GM23338 (cell line): Measurements from ENCODE around the gene IL21. TPM values are rescaled to one million over a fixed set of nuclear protein-coding genes. Genes with fewer than 3 reads are reported as not detected.
A peak's percentile ranks its signal among the peaks of the same experiment; 100 is the strongest.

Experiments
- ATAC-seq: fragments of 200-7000 bp; cut with Tn5 transposase; 3 replicates; pipeline ENCODE4 v1.9.1; 2020
- DNase-seq: peaks from one replicate; pipeline ENCODE4 v3.0.0-alpha.2; 2015; ENCODE audit warnings: low spot score
- H2AFZ ChIP-seq: fragments of 200-600 bp; sonication (generic); 2 replicates; pipeline ENCODE4 v1.8.0; 2016; ENCODE audit warnings: antibody characterized with exemption, mild to moderate bottlenecking, moderate library complexity
- H3F3A ChIP-seq: fragments of 200-600 bp; sonication (generic); replicated peaks from 2 replicates; pipeline ENCODE4 v1.8.0; 2017; ENCODE audit warnings: antibody characterized with exemption, mixed run types, low read depth
- H3K27ac ChIP-seq: fragments of 200-600 bp; sonication (generic); 2 replicates; pipeline ENCODE4 v1.6.1; 2016; ENCODE audit warnings: low read depth
- H3K27me3 ChIP-seq: fragments of 200-600 bp; sonication (generic); 2 replicates; pipeline ENCODE4 v1.8.0; 2016; ENCODE audit warnings: mild to moderate bottlenecking, mixed run types, moderate library complexity; ENCODE audit not compliant: insufficient read depth
- H3K36me3 ChIP-seq: fragments of 200-600 bp; sonication (generic); 2 replicates; pipeline ENCODE4 v1.8.0; 2016; ENCODE audit warnings: mild to moderate bottlenecking; ENCODE audit not compliant: insufficient read depth
- H3K4me1 ChIP-seq: fragments of 200-600 bp; sonication (generic); 2 replicates; pipeline ENCODE4 v1.8.0; 2016; ENCODE audit warnings: mild to moderate bottlenecking, moderate library complexity; ENCODE audit not compliant: insufficient read depth
- H3K4me2 ChIP-seq: fragments of 200-600 bp; sonication (generic); 2 replicates; pipeline ENCODE4 v1.7.1; 2017; ENCODE audit warnings: mixed run types
- H3K4me3 ChIP-seq: fragments of 200-600 bp; sonication (generic); 2 replicates; pipeline ENCODE4 v1.6.1; 2016; ENCODE audit warnings: mixed run types
- H3K79me2 ChIP-seq: fragments of 200-600 bp; sonication (generic); replicated peaks from 2 replicates; pipeline ENCODE4 v1.8.0; 2017; ENCODE audit warnings: mild to moderate bottlenecking; ENCODE audit not compliant: insufficient read depth
- H3K9me2 ChIP-seq: fragments of 200-600 bp; sonication (generic); 2 replicates; pipeline ENCODE4 v1.8.0; 2017; ENCODE audit not compliant: insufficient read depth
- H4K20me1 ChIP-seq: fragments of 200-600 bp; sonication (generic); replicated peaks from 2 replicates; pipeline ENCODE4 v1.8.0; 2017; ENCODE audit warnings: mild to moderate bottlenecking; ENCODE audit not compliant: insufficient read depth
- H3K27ac Mint-ChIP-seq: 2 replicates; pipeline ENCODE4 v1.8.0; 2020; ENCODE audit warnings: inconsistent platforms, mild to moderate bottlenecking, moderate library complexity, mixed read lengths
- H3K27me3 Mint-ChIP-seq: 3 replicates; pipeline ENCODE4 v1.8.0; 2022; ENCODE audit warnings: low read depth, mild to moderate bottlenecking, moderate library complexity, mixed read lengths, inconsistent platforms; ENCODE audit not compliant: insufficient read depth, poor library complexity
- H3K36me3 Mint-ChIP-seq: 3 replicates; pipeline ENCODE4 v1.8.0; 2021; ENCODE audit warnings: low read depth, mild to moderate bottlenecking, inconsistent platforms, moderate library complexity, mixed read lengths
- H3K4me1 Mint-ChIP-seq: 3 replicates; pipeline ENCODE4 v1.8.0; 2020; ENCODE audit warnings: mild to moderate bottlenecking, inconsistent platforms, mixed read lengths
- H3K4me3 Mint-ChIP-seq: 3 replicates; pipeline ENCODE4 v1.8.0; 2021; ENCODE audit warnings: moderate library complexity, mild to moderate bottlenecking, inconsistent platforms, mixed read lengths
- H3K9me3 Mint-ChIP-seq: 3 replicates; pipeline ENCODE4 v1.8.0; 2020; ENCODE audit warnings: moderate library complexity, mild to moderate bottlenecking, inconsistent platforms, mixed read lengths
- CREB1 ChIP-seq: fragments of 250-450 bp; sonication (Bioruptor Pico); IDR thresholded peaks from 2 replicates; pipeline ENCODE4 v1.5.0; 2020; ENCODE audit warnings: low read depth, mild to moderate bottlenecking, moderate library complexity
- EZH2phosphoT487 ChIP-seq: fragments of 200-600 bp; sonication (generic); IDR thresholded peaks from one replicate; pipeline ENCODE4 v1.8.1; 2018; ENCODE audit warnings: antibody characterized with exemption; ENCODE audit not compliant: unreplicated experiment
- JUNB ChIP-seq: IDR thresholded peaks from one replicate; pipeline ENCODE4 v1.6.1; 2016; ENCODE audit warnings: antibody characterized with exemption; ENCODE audit not compliant: unreplicated experiment
- STAT1 ChIP-seq: IDR thresholded peaks from one replicate; pipeline ENCODE4 v1.6.1; 2016; ENCODE audit warnings: antibody characterized with exemption; ENCODE audit not compliant: unreplicated experiment
- polyA plus RNA-seq: library from polyadenylated mRNA; unstranded; fragments of >200 nt; fragmentation: Nextera tagmentation; extraction: Ambion mirVana; gene quantifications from 2 replicates; pipeline ENCODE4 v1.2.1, GENCODE V29; 2016
- total RNA-seq: library from RNA; depleted of rRNA; stranded (reverse); fragments of >200 nt; shearing (Covaris generic); gene quantifications from 2 replicates; pipeline ENCODE4 v1.2.3, GENCODE V29; 2014
- TF ChIP-seq, protein P1 (sequence below): fragments of 250-450 bp; sonication (Bioruptor Pico); IDR thresholded peaks from 2 replicates; pipeline ENCODE4 v1.5.0; 2020; ENCODE audit warnings: mild to moderate bottlenecking, moderate library complexity

The IL21 gene
- total and polyA plus RNA-seq, 2 experiments from 2014 or later, result not detected

- TF ChIP-seq, protein P1, sequence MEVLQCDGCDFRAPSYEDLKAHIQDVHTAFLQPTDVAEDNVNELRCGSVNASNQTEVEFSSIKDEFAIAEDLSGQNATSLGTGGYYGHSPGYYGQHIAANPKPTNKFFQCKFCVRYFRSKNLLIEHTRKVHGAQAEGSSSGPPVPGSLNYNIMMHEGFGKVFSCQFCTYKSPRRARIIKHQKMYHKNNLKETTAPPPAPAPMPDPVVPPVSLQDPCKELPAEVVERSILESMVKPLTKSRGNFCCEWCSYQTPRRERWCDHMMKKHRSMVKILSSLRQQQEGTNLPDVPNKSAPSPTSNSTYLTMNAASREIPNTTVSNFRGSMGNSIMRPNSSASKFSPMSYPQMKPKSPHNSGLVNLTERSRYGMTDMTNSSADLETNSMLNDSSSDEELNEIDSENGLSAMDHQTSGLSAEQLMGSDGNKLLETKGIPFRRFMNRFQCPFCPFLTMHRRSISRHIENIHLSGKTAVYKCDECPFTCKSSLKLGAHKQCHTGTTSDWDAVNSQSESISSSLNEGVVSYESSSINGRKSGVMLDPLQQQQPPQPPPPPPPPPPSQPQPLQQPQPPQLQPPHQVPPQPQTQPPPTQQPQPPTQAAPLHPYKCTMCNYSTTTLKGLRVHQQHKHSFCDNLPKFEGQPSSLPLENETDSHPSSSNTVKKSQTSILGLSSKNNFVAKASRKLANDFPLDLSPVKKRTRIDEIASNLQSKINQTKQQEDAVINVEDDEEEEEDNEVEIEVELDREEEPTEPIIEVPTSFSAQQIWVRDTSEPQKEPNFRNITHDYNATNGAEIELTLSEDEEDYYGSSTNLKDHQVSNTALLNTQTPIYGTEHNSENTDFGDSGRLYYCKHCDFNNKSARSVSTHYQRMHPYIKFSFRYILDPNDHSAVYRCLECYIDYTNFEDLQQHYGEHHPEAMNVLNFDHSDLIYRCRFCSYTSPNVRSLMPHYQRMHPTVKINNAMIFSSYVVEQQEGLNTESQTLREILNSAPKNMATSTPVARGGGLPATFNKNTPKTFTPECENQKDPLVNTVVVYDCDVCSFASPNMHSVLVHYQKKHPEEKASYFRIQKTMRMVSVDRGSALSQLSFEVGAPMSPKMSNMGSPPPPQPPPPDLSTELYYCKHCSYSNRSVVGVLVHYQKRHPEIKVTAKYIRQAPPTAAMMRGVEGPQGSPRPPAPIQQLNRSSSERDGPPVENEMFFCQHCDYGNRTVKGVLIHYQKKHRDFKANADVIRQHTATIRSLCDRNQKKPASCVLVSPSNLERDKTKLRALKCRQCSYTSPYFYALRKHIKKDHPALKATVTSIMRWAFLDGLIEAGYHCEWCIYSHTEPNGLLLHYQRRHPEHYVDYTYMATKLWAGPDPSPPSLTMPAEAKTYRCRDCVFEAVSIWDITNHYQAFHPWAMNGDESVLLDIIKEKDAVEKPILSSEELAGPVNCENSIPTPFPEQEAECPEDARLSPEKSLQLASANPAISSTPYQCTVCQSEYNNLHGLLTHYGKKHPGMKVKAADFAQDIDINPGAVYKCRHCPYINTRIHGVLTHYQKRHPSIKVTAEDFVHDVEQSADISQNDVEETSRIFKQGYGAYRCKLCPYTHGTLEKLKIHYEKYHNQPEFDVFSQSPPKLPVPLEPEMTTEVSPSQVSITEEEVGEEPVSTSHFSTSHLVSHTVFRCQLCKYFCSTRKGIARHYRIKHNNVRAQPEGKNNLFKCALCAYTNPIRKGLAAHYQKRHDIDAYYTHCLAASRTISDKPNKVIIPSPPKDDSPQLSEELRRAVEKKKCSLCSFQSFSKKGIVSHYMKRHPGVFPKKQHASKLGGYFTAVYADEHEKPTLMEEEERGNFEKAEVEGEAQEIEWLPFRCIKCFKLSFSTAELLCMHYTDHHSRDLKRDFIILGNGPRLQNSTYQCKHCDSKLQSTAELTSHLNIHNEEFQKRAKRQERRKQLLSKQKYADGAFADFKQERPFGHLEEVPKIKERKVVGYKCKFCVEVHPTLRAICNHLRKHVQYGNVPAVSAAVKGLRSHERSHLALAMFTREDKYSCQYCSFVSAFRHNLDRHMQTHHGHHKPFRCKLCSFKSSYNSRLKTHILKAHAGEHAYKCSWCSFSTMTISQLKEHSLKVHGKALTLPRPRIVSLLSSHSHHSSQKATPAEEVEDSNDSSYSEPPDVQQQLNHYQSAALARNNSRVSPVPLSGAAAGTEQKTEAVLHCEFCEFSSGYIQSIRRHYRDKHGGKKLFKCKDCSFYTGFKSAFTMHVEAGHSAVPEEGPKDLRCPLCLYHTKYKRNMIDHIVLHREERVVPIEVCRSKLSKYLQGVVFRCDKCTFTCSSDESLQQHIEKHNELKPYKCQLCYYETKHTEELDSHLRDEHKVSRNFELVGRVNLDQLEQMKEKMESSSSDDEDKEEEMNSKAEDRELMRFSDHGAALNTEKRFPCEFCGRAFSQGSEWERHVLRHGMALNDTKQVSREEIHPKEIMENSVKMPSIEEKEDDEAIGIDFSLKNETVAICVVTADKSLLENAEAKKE (CRISPR knock-in tag), result 0 out of 2 replicates have a peak, but pooled peaks have one; percentile 36
Measured at GRCh38 chr4:122662701-122663100, 41.8 kb upstream of the IL21 start (continued).

GRCh38 chr4:122661176-122662160 lies 40.6 kb upstream of the IL21 start:
- H3K36me3 ChIP-seq, result no peaks in the 10 kb centered on the region
- TF ChIP-seq JUNB, result no peak
- TF ChIP-seq STAT1, result no peak
- no peak for TF ChIP-seq CREB1 (CRISPR knock-in tag)
- TF ChIP-seq EZH2phosphoT487, result no peak
- TF ChIP-seq, protein P1 (CRISPR knock-in tag), result no peak
- peaks cover 2% of the 10 kb centered on the region; the same call in 1 of the 3 replicates for H3K9me3 Mint-ChIP-seq
- H3K4me2 ChIP-seq, result no peak overlapping the region
- H3F3A ChIP-seq, result no peaks in the 10 kb centered on the region
- no peak overlapping the region for H3K27ac Mint-ChIP-seq
- no peak for DNase-seq
- no peaks in the 10 kb centered on the region for H3K27me3 Mint-ChIP-seq
- no peak overlapping the region for H3K4me3 ChIP-seq
- H3K27me3 ChIP-seq, result no peaks in the 10 kb centered on the region
- no peaks in the 10 kb centered on the region for H4K20me1 ChIP-seq
- H3K4me1 Mint-ChIP-seq, result no peaks in the 10 kb centered on the region; the same call in 2 of the 3 replicates
- ATAC-seq, result no peak
- no peaks in the 10 kb centered on the region for H3K36me3 Mint-ChIP-seq
- 0 out of 2 replicates have a peak overlapping the region, but pooled peaks have one; percentile 15 for H2AFZ ChIP-seq
- H3K4me3 Mint-ChIP-seq, result no peak overlapping the region
- H3K27ac ChIP-seq, result no peak overlapping the region
- H3K79me2 ChIP-seq, result no peaks in the 10 kb centered on the region
- H3K9me2 ChIP-seq, result peaks cover 9% of the 10 kb centered on the region; the same call in 1 of the 2 replicates
- no peaks in the 10 kb centered on the region for H3K4me1 ChIP-seq
